Measurements from ENCODE around the gene KCND2.
"Not testable (repeated sequence)": the region's sequence is repeated elsewhere in the genome, so short reads cannot be mapped to it uniquely, and the experiment has no call there.

Gene KCND2

GRCh38 chr7:120272701-120273475 is at the start of gene KCND2:
TSS of gene KCND2 (plus strand) at chr7:120273175.
- H3K4me3 ChIP-seq (ENCODE audit: low read depth, low read length): peak within 1 kb of the TSS; percentile 58
- peak; percentile 7 for DNase-seq (ENCODE audit: low read depth, low spot score)
- in situ Hi-C loops (cut with HindIII; ENCODE audit: low sequenced_read_pairs): no loop called here
- no peak for TF ChIP-seq CTCF (IDR thresholded peaks at IDR 0.05; ENCODE audit: low read depth, low read length)

GRCh38 chr7:120226188-120226587 is 46.8 kb upstream of the KCND2 start:
- in situ Hi-C loops (cut with HindIII; ENCODE audit: low sequenced_read_pairs): no loop called here
- H3K4me3 ChIP-seq (ENCODE audit: low read depth, low read length): no peak overlapping the region
- no peak for DNase-seq (ENCODE audit: low read depth, low spot score)
- TF ChIP-seq CTCF (IDR thresholded peaks at IDR 0.05; ENCODE audit: low read depth, low read length): no peak

- TF ChIP-seq CTCF (IDR thresholded peaks at IDR 0.05; ENCODE audit: low read depth, low read length): no peak
- DNase-seq (ENCODE audit: low read depth, low spot score): no peak
- in situ Hi-C loops (cut with HindIII; ENCODE audit: low sequenced_read_pairs): no loop called here
Measured at GRCh38 chr7:120227255-120227654, 45.7 kb upstream of the KCND2 start.

GRCh38 chr7:120229084-120229483 is 43.9 kb upstream of the KCND2 start:
- in situ Hi-C loops (cut with HindIII; ENCODE audit: low sequenced_read_pairs): no loop called here
- H3K4me3 ChIP-seq (ENCODE audit: low read depth, low read length): no peak overlapping the region
- no peak for TF ChIP-seq CTCF (IDR thresholded peaks at IDR 0.05; ENCODE audit: low read depth, low read length)
- no peak for DNase-seq (ENCODE audit: low read depth, low spot score)

More at GRCh38 chr7:120227255-120227654, 45.7 kb upstream of the KCND2 start:
- no peak overlapping the region for H3K4me3 ChIP-seq (ENCODE audit: low read depth, low read length)

GRCh38 chr7:120233338-120233737 is 39.6 kb upstream of the KCND2 start:
- no peak overlapping the region for H3K4me3 ChIP-seq (ENCODE audit: low read depth, low read length)
- DNase-seq (ENCODE audit: low read depth, low spot score): no peak
- in situ Hi-C loops (cut with HindIII; ENCODE audit: low sequenced_read_pairs): no loop called here
- TF ChIP-seq CTCF (IDR thresholded peaks at IDR 0.05; ENCODE audit: low read depth, low read length): no peak

GRCh38 chr7:120240350-120240749 is 32.6 kb upstream of the KCND2 start:
- in situ Hi-C loops (cut with HindIII; ENCODE audit: low sequenced_read_pairs); DNase-seq (ENCODE audit: low read depth, low spot score); H3K4me3 ChIP-seq (ENCODE audit: low read depth, low read length): not testable (repeated sequence)

- TF ChIP-seq CTCF (IDR thresholded peaks at IDR 0.05; ENCODE audit: low read depth, low read length): no peak
- no peak overlapping the region for H3K4me3 ChIP-seq (ENCODE audit: low read depth, low read length)
- in situ Hi-C loops (cut with HindIII; ENCODE audit: low sequenced_read_pairs): no loop called here
- no peak for DNase-seq (ENCODE audit: low read depth, low spot score)
Measured at GRCh38 chr7:120241973-120242372, 31.0 kb upstream of the KCND2 start.

Data from astrocyte of the spinal cord (primary cell).